ENCODE results near the gene TCF19. TPM values are rescaled to one million over a fixed set of nuclear protein-coding genes. Genes with fewer than 3 reads are reported as not detected.
"Not testable (repeated sequence)": the region's sequence is repeated elsewhere in the genome, so short reads cannot be mapped to it uniquely, and the experiment has no call there.

Gene TCF19
- total RNA-seq, 1 donor from 2014 or later, result 67.2 TPM

GRCh38 chr6:31178143-31179041 is 20.0 kb downstream of the TCF19 start:
- intact Hi-C loops (cut with micrococcal nuclease), result no loop called here

- intact Hi-C loops (cut with micrococcal nuclease), result no loop called here
Observed at GRCh38 chr6:31179042-31179386, 20.6 kb downstream of the TCF19 start.

GRCh38 chr6:31179896-31180295 is 21.5 kb downstream of the TCF19 start:
- intact Hi-C loops (cut with micrococcal nuclease), result no loop called here

GRCh38 chr6:31180500-31180899 is 22.1 kb downstream of the TCF19 start:
- intact Hi-C loops (cut with micrococcal nuclease), result no loop called here

GRCh38 chr6:31183287-31183686 is 24.9 kb downstream of the TCF19 start:
- intact Hi-C loops (cut with micrococcal nuclease), result not testable (repeated sequence)

- intact Hi-C loops (cut with micrococcal nuclease), result not testable (repeated sequence)
Observed at GRCh38 chr6:31183859-31184258, 25.5 kb downstream of the TCF19 start.

- intact Hi-C loops (cut with micrococcal nuclease), result not testable (repeated sequence)
Observed at GRCh38 chr6:31185695-31186051, 27.3 kb downstream of the TCF19 start.

- intact Hi-C loops (cut with micrococcal nuclease), result no loop called here
Observed at GRCh38 chr6:31186052-31186734, 27.8 kb downstream of the TCF19 start.

- intact Hi-C loops (cut with micrococcal nuclease), result no loop called here
Observed at GRCh38 chr6:31187780-31188194, 29.4 kb downstream of the TCF19 start.

GRCh38 chr6:31189223-31189622 is 30.8 kb downstream of the TCF19 start:
- intact Hi-C loops (cut with micrococcal nuclease), result not testable (repeated sequence)

GRCh38 chr6:31190488-31190887 is 32.1 kb downstream of the TCF19 start:
- intact Hi-C loops (cut with micrococcal nuclease), result no loop called here

GRCh38 chr6:31192431-31193105 is 34.2 kb downstream of the TCF19 start:
- intact Hi-C loops (cut with micrococcal nuclease), result loop anchor here (1.0 to 2.0 kb wide), 3 partner anchors 34 to 64 kb away; partner anchors contain the start of gene TCF19

GRCh38 chr6:31193206-31193605 is 34.8 kb downstream of the TCF19 start:
- intact Hi-C loops (cut with micrococcal nuclease), result loop anchor here (2.0 kb wide), 1 partner anchor 64 kb away; no protein-coding TSS in a partner anchor

- intact Hi-C loops (cut with micrococcal nuclease), result no loop called here
Observed at GRCh38 chr6:31194061-31194834, 35.9 kb downstream of the TCF19 start.

GRCh38 chr6:31195308-31195979 is 37.1 kb downstream of the TCF19 start:
- intact Hi-C loops (cut with micrococcal nuclease), result loop anchor here (5.0 kb wide), 2 partner anchors 638 to 937 kb away; partner anchors contain the start of genes FKBPL, GNL1 and PRR3

GRCh38 chr6:31196251-31197022 is 38.0 kb downstream of the TCF19 start:
- intact Hi-C loops (cut with micrococcal nuclease), result loop anchor here (1.0 to 5.0 kb wide), 15 partner anchors 10 to 999 kb away; partner anchors contain the start of genes FKBPL, GNL1, HLA-B and HLA-C

- intact Hi-C loops (cut with micrococcal nuclease), result loop anchor here (1.0 to 5.0 kb wide), 15 partner anchors 9 to 998 kb away; partner anchors contain the start of genes FKBPL, GNL1, HLA-B and HLA-C
Observed at GRCh38 chr6:31197559-31198305, 39.3 kb downstream of the TCF19 start.

- intact Hi-C loops (cut with micrococcal nuclease), result loop anchor here (5.0 kb wide), 2 partner anchors 642 to 933 kb away; partner anchors contain the start of genes FKBPL, GNL1 and PRR3
Observed at GRCh38 chr6:31199105-31199452, 40.7 kb downstream of the TCF19 start.

Measured in T-helper 1 cell treated with Interleukin-12 subunit alpha and Interleukin-12 subunit beta and Interleukin-4 antibody, amounts not matched to agents 30 ng/mL and 1 ng/mL, for 36 hours (primary cell).